NCI-H1048 (cell line): ENCODE results near the gene THEM4.
A peak's percentile ranks its signal among the peaks of the same experiment; 100 is the strongest.

ENCODE experiments used
- DNase-seq: peaks from one replicate; lab custom pipeline; 2025; lab: John Stamatoyannopoulos, UW

Gene THEM4

GRCh38 chr1:151909167-151910149 is at the start of gene THEM4:
Gene THEM4, minus strand, starts transcription at chr1:151909511. Its CDS starts 53 bp downstream, at chr1:151909458.
- DNase-seq = no peak

- DNase-seq = no peak
Observed at GRCh38 chr1:151958959-151959358, 49.6 kb upstream of the THEM4 start.

DNA sequence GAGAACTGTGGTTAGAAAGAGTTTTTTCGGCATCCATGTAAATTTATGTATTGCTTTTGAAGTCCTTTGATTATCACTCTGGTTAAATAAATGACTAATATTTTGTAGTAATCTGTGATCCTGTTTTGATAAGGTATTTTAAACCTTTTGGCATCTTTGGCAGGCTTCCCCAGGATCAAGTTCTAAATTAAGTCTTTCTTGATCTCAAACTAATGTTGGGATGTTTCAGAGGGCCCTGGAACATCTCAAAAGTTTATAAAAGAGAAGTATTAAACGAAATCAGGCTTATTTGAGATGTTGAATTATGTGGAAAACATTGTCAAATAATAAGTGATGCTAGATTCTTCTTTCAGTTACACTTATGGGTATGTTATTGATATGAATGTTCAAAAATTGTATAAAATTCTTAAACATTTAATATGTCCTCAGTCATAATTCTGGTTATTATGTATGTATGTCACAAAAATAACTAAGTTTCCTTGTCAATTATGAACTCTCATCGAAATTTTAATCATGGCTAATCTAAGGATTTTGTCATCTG is 47.7 kb upstream of the THEM4 start:
- no peak for DNase-seq

GRCh38 chr1:151953409-151954094 is 44.2 kb upstream of the THEM4 start:
- no peak for DNase-seq

- DNase-seq = no peak
Observed at GRCh38 chr1:151952811-151953210, 43.5 kb upstream of the THEM4 start.

- DNase-seq = no peak
Observed at GRCh38 chr1:151949371-151950193, 40.3 kb upstream of the THEM4 start.

- DNase-seq = no peak
Observed at GRCh38 chr1:151948506-151948905, 39.2 kb upstream of the THEM4 start.

DNA sequence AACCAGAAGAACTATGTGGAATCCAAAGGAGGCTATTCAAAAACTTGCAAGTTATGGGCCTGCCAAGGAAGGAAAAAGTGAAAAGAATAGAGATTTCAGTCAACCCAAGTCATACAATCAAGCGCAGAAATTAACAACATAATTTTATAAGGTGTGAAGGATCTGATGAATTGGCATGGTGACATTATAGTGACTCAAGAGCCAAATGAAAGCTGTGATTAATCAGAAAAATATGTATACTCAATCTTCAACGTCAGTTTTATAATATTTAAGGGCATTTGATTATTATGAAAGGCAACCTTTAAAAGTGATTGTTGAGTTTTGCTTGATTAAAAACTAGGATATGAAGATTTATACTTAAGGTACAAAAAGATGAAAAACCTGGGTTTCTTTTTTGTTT is 37.8 kb upstream of the THEM4 start:
- no peak for DNase-seq

GRCh38 chr1:151945725-151946722 is 36.7 kb upstream of the THEM4 start:
- peak; percentile 28 for DNase-seq

- no peak for DNase-seq
Observed at GRCh38 chr1:151944857-151945575, 35.7 kb upstream of the THEM4 start.

GRCh38 chr1:151944126-151944856 is 35.0 kb upstream of the THEM4 start:
- no peak for DNase-seq

DNA sequence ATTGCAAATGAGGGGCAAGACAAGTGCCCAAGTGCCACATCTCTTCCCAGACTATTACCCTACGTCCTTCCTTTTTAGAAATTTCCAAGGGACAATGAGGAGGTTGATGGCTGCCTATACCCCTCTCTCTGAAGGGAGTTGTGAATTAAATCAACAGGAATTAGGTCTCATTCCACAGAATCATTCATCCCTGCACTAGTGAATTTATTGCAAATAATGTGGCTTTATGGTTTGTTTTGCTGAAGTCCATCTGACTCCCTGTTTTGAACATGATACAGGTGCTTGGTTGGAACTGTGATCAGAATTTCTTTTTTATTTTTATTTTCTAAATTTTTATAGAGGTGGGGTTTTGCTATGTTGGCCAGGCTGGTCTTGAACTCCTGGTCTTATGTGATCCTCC is 34.3 kb upstream of the THEM4 start:
- DNase-seq = no peak

DNA sequence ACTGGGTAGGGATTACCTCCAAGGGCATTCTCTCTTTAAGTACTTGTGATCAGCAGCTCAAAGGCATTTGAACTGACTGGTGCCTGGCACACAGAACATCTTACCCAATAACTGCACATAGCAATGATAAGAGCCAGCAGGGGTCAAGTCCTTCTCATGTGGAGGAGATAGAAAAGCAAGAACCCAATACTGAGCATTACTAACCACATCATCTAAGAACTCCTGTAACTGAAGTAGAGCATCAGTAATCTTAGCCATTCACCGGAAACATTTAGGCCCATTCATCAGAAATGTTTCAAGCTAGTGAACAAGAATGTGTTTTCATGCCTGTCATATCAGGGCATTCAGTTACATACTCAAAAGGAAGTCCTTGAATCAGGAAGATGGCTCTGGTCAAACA is 33.6 kb upstream of the THEM4 start:
- DNase-seq = no peak

DNA sequence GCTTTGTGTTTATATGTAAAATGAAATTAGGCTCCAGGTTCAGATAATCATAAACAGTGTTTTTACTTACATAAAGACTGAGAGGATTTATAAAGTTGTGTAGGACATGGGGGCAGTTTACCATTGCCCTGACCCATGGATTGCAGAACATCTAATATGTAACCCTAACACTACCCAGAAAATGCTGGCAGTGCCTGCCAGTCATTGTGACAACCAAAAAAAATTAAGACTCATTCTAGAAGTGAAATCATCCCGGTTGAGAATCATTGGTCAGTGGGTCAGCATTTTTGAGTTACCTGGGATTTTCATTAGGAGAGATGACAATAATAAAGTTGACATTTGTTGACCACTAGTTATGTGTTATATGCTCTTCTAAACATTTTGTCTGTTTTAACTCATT is 31.2 kb upstream of the THEM4 start:
- no peak for DNase-seq

DNA sequence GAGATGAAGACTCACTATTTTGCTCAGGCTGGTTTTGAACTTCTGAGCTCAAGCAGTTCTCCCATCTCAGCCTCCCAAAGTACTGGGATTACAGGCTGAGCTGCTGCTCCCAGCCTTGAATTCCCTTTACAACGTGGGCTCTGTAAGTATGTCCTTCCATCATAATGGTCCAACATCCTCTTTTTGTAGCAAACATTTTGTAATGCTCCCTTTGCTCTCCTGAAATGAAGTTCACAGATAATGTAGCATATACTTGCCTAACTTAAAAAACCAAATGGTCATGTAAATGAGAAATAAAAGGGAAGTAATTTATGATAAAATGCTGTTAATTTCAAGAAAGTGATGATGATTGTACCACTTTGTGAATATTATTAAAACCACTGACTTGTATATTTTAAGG is 30.5 kb upstream of the THEM4 start:
- DNase-seq = no peak

DNA sequence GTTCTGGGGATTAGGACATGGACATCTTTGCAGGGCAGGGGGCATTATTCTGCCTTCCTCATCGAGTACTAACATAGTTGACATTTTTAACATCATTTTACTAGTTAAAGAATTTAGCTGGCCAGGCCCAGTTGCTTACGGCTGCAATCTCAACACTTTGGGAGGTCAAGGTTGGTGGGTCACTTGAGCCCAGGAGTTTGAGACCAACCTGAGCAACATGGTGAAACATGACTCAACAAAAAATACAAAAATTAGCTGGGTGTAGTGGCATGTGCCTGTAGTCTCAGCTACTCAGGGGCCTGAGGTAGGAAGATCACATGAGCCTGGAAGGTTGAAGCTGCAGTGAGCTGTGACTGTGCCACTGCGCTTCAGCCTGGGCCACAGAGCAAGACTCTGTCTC is 29.8 kb upstream of the THEM4 start:
- no peak for DNase-seq

DNA sequence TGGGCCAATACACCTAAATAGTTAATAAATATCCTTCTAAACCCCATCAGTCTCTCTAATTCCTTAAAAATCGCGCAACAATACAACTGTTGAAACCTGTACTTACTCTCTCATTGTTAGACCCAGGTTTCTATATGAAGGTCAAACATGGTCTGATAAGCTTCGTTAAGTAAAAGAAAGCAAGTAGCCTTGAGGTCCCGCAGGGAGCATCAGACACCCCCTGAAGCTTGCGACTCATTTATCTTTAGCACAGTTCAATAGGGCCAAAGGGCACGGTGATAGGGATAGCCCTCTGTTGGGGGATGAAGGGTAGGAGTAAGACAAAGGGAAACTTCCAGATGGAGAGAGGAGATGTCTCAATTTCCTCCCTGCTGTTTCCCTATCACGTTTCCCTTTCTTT is 27.3 kb upstream of the THEM4 start:
- no peak for DNase-seq

DNA sequence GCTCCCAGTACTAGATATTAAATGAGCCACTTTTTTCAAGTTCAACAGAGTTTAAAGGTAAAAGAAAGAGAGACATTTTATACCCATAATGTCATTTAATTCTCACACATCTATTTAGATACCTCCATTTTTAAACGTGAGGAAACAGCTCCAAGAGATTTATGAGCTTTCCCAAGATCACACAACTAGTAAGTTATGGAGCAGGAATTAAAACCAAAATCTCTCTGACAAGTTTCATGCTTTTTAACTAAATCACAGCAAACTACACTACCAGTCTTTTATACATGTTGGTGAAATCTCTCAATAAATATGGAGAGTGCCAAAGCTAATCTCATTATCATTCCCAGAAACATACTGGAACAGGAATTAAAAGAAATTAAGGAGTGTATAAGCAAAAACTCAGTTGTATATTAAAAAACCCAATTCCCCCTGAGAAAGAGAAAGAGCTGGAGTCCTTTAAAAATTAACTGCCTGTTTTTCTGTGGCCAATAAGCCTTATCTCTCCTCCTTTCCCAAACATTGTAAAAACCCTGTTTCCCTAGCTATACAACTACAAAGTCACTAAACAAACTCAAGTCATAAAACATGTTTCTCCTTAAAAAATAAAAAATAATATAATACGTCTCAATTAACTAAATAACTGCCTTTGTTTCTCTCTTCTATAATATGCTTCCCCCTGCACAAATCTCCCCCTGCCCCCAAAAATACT is 26.7 kb upstream of the THEM4 start:
- DNase-seq = no peak

- no peak for DNase-seq
Observed at GRCh38 chr1:151935154-151935553, 25.8 kb upstream of the THEM4 start.
